Cortex of kidney (tissue), 1 donor: Measurements from ENCODE around the gene FAM156A.
"Not testable (repeated sequence)": the region's sequence is repeated elsewhere in the genome, so short reads cannot be mapped to it uniquely, and the experiment has no call there.

Experiments used
- DNase-seq: peaks from one replicate; lab custom pipeline; 2025; lab: John Stamatoyannopoulos, UW

FAM156A gene

GRCh38 chrX:52905531-52905930 lies 52.8 kb downstream of the FAM156A start:
- DNase-seq = not testable (repeated sequence)
